COLO668 (cell line): ENCODE results near the gene GARS1.
"Not testable (repeated sequence)": the region's sequence is repeated elsewhere in the genome, so short reads cannot be mapped to it uniquely, and the experiment has no call there.

Experiments used
- DNase-seq: peaks from one replicate; lab custom pipeline; 2025; ENCODE audit not compliant: unreplicated experiment; lab: John Stamatoyannopoulos, UW

The GARS1 gene

GRCh38 chr7:30618961-30619360 lies 24.3 kb downstream of the GARS1 start:
- DNase-seq = no peak

DNA sequence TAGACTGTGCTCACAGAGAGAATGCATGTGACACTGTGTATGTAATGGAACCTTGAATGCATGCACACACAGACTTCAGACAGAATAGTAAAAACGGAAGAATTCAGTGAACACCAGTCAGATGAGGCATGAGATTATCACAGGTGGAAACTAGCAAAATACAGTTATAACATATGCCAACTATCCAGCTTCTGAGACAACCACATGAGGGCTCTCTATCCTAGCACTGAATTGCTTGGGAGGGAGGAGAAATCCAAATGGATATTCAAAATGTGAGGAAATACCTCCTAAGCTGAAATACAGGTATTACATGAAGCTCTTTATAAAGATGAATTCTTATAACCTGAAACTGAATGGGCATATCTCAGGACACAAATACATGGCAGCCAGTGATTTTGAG lies 30.6 kb downstream of the GARS1 start:
- DNase-seq = no peak

DNA sequence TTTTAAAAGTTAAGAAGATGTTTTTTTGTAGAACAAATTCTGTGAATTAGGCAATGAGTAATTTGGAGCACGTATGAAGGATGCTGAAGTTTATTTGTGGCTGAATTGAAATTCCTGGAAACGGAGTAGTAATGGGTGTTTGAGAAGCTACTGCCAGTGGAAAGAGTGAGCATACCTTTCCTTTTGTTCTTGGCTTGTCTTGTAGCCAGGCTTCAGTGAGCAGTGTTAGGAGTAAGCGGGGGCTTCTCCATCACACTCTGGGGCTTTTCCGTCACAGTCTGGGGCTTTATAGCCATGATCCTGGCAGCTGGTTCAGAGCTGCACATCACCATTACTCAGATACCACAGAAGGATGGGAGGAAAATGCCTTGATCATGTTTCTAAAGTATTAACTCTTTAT lies 32.3 kb downstream of the GARS1 start:
- DNase-seq = no peak

DNA sequence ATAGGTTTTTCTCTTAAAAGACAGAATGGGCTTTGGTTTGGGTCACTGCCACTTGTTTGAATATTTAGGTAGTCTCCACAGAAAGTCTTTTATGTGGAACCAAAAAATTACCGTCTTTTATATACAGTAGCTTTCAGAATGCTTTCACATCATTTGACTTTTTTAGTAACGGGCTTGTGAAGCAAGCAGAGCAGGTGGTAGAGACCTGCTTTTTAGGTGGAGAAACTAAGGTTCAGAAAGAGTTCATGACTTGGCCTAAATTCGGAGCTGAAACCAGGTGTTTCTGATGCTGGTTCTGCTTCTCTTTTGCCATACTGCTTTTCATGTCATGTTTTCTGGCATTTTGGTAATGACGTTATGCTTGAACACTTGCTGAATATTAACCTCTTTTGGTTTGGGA lies 36.3 kb downstream of the GARS1 start:
- DNase-seq = no peak

GRCh38 chr7:30633223-30633622 lies 38.5 kb downstream of the GARS1 start:
- DNase-seq = no peak

GRCh38 chr7:30634193-30634626 lies 39.5 kb downstream of the GARS1 start:
- no peak for DNase-seq

DNA sequence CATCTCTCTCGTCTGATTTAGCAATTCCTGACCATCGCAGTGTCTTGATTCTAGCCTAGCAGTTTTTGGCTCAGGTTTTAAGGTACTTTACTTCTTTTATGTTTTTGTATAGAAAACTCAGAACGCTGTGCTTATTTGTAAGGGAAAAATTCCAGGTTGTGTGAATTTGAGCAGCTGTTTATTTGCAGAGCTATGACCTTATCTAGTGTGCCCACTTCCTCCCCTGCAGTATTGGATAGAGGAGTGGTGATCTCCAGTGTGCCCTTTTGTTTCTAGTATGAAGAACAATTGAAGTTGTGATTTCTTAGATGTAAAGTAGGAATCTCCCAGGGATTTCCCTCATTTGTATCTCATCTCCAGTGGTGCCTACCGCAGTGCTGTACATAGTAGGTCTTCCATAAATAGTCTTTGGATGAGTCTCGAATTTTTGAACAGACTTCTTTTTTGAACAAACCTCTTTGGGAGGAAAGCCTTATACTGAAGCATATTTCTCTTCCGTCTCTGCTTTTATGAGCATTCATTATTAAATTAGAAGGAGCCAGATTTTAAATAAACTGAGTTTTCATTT lies 40.0 kb downstream of the GARS1 start:
- DNase-seq = no peak

- DNase-seq = no peak
Measured at GRCh38 chr7:30635798-30636197, 41.1 kb downstream of the GARS1 start.

GRCh38 chr7:30642322-30642721 lies 47.6 kb downstream of the GARS1 start:
- not testable (repeated sequence) for DNase-seq

- DNase-seq = no peak
Measured at GRCh38 chr7:30642789-30643188, 48.1 kb downstream of the GARS1 start.

DNA sequence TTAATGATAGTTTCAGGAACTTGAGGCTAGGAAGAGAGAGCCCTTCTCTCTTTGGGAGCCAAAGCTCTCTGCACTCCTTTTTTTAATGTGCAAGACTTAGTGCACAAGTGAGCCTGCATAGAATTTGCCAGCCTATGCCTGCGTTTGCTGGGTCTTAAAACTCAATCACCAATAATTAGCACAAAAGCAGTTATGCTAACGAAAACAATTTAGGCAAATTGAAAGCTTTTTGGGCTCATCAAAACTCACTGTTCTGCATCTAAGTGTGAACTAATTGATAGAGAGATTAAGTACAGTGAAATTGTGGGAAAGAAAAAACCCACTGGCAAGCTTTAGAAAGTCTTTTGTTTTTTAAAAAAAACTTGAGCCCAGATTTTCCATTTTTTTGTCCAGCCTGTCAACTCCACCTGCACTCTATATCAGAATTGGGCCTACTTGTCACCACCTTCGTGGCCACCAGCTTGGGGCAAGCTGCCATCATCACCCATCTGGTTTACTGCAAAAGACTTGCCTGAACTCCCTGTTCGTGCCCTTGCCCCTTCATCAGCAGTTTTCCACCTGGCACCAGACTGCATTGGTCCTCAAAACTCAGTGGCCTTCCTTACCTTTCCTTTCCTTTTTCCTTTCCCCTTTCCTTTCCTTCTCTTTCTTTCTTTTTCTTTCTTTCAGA lies 49.7 kb downstream of the GARS1 start:
- no peak for DNase-seq

DNA sequence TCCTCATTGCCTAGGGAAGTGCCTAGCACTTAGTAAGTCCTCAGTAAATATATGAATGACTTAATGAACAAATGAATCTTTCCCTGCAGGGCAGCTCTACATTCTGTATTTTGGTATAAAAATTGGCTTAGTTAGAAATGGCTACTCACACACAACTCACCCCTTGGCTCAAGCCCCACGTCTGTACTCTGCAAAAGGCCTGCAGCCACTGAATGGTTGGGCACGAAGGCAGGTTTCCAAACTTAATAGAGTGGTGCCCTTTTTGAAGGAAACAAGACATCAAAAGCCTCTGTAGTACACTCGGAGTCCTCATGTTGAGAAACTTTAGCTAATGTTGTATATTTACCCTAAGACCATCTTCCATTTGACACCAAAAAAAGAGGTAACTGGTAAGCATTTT lies 51.0 kb downstream of the GARS1 start:
- DNase-seq = no peak

DNA sequence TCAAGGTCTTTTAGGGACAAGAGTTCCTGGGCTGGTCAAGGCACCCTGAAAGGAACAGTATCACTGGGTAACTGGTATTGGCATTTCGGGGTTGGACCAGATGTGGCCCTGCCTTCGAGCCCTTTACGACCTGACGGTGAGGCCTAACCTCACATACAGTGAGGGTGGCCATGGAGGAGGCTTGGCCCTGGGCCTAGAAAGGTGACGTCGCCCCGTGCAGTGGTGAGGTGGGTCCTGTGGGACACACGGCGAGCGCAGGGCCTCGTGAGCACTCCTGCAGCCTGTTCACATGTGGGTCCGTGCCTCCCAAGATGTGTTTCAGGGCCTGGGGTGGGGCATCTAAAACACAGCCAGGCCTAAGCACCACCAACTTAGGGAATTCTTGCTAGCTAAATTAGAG lies 51.5 kb downstream of the GARS1 start:
- DNase-seq = no peak

GRCh38 chr7:30647589-30648364 lies 53.1 kb downstream of the GARS1 start:
- DNase-seq = no peak

DNA sequence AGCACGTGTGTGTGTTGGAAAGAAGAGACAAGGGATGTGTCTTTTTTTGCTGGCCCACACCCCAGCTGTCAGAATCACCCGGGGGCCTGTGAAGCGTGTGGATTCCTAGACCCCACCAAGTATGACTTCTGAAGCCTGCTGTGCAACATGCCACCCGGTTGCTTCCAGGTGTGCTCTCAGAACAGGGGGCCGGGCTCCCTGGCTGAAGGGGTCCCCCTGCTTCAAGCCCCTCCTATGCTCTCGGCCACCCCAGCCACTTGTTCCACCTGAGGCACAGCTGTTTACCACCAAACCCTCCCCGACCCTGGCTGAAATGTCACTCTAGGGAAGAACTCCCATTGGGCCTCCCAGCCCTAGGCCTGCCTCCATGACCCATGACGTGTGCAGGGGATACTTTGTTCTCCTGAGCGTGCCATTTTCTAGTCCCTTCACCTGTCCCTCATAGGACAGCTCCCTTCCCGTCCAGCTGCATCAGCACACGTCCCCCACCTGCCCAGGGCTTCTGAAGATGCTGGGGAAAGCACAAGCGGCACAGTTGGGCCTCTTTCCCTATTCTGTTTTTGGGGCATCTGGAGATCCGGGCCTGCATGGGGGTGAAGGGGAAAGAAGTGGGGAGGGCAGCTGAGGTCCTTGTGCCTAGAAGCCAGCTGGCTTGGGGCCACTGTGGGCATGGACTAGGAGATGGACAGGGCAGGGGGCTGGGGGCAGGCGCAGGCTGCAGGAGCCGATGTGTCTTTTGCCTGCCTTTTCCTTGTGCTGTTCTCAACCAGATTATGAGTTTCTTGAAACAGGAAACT lies 54.3 kb downstream of the GARS1 start:
- no peak for DNase-seq

- no peak for DNase-seq
Measured at GRCh38 chr7:30649717-30650420, 55.2 kb downstream of the GARS1 start.

DNA sequence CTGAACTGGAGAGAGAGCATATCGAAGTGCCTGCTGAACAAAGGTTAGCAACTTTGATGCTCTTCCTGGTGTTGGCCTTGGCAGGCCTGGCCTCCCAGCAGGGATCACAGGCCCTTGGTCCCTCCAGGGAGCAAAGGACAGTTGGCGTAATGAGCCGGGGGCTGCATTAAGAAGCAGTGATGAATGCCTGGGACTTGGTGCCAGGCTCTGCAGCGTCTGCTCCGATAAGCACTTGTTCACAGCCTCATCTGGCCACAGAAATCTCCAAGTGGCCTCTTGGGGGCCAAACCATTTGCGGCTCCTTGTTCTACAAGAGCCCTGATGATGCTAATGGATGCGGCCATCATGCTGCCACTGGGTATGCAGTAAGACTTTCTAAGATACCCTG lies 55.7 kb downstream of the GARS1 start:
- no peak for DNase-seq

- DNase-seq = no peak
Measured at GRCh38 chr7:30652132-30652531, 57.5 kb downstream of the GARS1 start.

DNA sequence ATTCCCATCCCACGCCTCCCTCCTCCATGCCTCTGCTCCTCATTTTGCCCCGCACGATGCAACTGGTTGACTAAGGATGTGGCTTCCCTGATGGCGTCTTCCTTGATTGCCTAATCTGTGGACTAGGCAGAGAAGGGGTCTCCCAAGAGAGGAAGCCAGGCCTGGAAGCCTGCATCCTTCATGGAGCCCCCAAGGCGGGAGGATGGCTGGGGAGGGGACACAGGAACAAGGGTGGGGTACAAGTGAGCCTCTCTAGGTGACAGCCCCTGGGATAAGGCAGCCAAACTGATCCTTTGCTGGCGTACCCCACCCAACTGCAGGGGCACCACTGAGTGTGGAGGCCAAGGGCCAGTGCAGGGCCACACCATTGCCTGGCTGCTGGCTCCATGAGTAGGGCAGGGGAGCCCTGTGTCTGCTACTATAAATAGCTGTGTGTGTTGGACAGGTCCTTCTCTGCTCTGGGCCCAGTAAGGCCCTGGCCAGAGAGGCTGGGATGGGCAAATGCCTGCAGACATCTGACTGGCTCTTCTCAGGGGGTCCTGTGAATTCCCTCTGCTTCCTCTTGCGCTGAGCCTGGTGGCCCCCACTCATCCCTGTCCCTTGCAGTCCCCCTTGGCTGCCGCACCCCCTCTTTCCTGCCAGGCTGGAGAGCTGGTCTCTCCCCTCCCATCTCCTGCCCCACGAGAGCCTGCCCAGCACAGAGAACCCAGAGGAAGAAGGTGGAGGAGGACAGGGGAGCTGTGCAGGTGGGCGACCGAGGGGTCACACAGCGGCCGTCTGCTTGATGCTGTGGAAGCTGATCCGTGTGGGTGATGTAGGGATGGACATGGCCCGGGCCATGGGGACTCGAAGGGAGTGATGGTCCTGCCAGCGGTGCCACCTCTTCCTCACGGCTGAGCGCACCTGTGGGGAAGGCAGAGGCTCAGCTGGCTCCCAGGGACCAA lies 58.3 kb downstream of the GARS1 start:
- no peak for DNase-seq
